Astrocyte (in vitro differentiated cells and primary cell): ENCODE measurements around the gene AASS.

Experiments
- EZH2 ChIP-seq: IDR thresholded peaks from 2 replicates; pipeline ENCODE4 v1.6.1; 2012; ENCODE audit warnings: mild to moderate bottlenecking, low read length, inconsistent platforms; ENCODE audit not compliant: insufficient read depth
- TF ChIP-seq, protein P1 (sequence below): IDR thresholded peaks from 2 replicates; pipeline ENCODE4 v1.5.1; 2011; ENCODE audit warnings: low read depth, mild to moderate bottlenecking, inconsistent platforms, low read length, moderate library complexity; ENCODE audit not compliant: insufficient read depth

DNA sequence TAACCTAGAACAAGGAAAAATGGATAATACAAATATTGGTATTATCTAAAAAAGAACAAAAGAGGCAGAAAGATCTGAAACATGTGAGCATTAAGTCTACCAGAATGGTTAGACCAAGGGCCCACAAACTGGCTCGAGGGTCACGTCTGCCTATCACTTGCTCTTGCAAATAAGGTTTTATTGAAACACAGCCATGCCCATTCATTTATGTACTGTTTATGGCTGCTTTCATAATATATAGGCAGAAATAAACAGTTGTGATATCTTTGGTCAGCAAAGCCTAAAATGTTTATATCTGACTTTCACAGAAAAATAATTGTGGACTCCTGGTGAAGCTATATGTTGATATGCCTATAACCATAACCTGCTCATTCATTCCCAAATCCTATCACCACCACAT, 71.8 kb downstream of the AASS start:
- TF ChIP-seq, protein P1, sequence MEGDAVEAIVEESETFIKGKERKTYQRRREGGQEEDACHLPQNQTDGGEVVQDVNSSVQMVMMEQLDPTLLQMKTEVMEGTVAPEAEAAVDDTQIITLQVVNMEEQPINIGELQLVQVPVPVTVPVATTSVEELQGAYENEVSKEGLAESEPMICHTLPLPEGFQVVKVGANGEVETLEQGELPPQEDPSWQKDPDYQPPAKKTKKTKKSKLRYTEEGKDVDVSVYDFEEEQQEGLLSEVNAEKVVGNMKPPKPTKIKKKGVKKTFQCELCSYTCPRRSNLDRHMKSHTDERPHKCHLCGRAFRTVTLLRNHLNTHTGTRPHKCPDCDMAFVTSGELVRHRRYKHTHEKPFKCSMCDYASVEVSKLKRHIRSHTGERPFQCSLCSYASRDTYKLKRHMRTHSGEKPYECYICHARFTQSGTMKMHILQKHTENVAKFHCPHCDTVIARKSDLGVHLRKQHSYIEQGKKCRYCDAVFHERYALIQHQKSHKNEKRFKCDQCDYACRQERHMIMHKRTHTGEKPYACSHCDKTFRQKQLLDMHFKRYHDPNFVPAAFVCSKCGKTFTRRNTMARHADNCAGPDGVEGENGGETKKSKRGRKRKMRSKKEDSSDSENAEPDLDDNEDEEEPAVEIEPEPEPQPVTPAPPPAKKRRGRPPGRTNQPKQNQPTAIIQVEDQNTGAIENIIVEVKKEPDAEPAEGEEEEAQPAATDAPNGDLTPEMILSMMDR: no peak
- TF ChIP-seq EZH2: no peak
